GM12891 (cell line): ENCODE data around the gene PSG7.
"Not testable (repeated sequence)": the region's sequence is repeated elsewhere in the genome, so short reads cannot be mapped to it uniquely, and the experiment has no call there.

Source experiments
- PAX5 ChIP-seq: IDR thresholded peaks from 2 replicates; pipeline ENCODE4 v1.6.1; 2011; ENCODE audit warnings: low read length, moderate library complexity, mild to moderate bottlenecking; ENCODE audit not compliant: insufficient read depth, severe bottlenecking
- POLR2A ChIP-seq: IDR thresholded peaks from 2 replicates; pipeline ENCODE4 v1.6.1; 2011; ENCODE audit warnings: low read depth, low read length, control low read depth
- POLR2AphosphoS5 ChIP-seq: IDR thresholded peaks from 2 replicates; pipeline ENCODE4 v1.6.1; 2011; ENCODE audit warnings: low read depth, low read length, control low read depth
- POU2F2 ChIP-seq: IDR thresholded peaks from 2 replicates; pipeline ENCODE4 v1.6.1; 2011; ENCODE audit warnings: low read depth, mild to moderate bottlenecking, control low read depth, low read length, moderate library complexity
- SPI1 ChIP-seq: IDR thresholded peaks from 2 replicates; pipeline ENCODE4 v1.6.1; 2011; ENCODE audit warnings: low read depth, low read length, control low read depth
- TAF1 ChIP-seq: IDR thresholded peaks from 2 replicates; pipeline ENCODE4 v1.6.1; 2011; ENCODE audit warnings: low read depth, low read length, control low read depth

GRCh38 chr19:42899110-42899509 lies 37.9 kb downstream of the PSG7 start:
- not testable (repeated sequence) for TF ChIP-seq POLR2A, POLR2AphosphoS5, TAF1, SPI1, PAX5, POU2F2
